Subcutaneous adipose tissue (tissue), 4 donors: ENCODE results near the gene MEIS2. TPM values are rescaled to one million over a fixed set of nuclear protein-coding genes. Genes with fewer than 3 reads are reported as not detected.

ENCODE experiments used
- total RNA-seq, 4 donors: library from RNA; depleted of rRNA; stranded (reverse); fragments of >200 nt; gene quantifications; one replicate each; pipeline ENCODE4 v1.1.0, GENCODE V29; 2016
- TF ChIP-seq, protein P1 (sequence below): fragments of 450-650 bp; IDR thresholded peaks from one replicate; pipeline ENCODE4 v1.5.1; 2016; ENCODE audit warnings: low read depth, mild to moderate bottlenecking, control low read depth, antibody characterized with exemption, moderate library complexity

The MEIS2 gene
- total RNA-seq, 4 donors from 2014 or later: 10.3 to 21.7 (median 14.9) TPM

DNA sequence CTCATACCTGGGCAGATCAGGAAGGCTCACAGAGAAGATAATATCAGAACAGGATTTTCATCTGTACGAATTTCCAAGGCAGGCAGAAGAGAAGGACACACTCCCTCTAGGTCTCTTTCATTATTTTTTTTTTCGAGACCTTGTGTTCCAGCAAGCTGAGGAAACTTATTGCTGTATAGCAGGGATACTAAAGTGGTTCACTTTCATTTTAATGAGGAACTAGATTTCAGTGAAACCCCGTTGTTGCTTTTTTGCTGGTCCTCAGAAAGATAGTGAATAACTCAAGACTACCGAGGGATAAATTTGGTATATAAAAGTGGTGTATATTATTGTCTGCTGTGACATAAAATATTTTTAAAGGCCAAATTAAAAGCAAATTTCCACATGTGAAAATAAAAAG is 24.6 kb downstream of the MEIS2 start:
- TF ChIP-seq, protein P1, sequence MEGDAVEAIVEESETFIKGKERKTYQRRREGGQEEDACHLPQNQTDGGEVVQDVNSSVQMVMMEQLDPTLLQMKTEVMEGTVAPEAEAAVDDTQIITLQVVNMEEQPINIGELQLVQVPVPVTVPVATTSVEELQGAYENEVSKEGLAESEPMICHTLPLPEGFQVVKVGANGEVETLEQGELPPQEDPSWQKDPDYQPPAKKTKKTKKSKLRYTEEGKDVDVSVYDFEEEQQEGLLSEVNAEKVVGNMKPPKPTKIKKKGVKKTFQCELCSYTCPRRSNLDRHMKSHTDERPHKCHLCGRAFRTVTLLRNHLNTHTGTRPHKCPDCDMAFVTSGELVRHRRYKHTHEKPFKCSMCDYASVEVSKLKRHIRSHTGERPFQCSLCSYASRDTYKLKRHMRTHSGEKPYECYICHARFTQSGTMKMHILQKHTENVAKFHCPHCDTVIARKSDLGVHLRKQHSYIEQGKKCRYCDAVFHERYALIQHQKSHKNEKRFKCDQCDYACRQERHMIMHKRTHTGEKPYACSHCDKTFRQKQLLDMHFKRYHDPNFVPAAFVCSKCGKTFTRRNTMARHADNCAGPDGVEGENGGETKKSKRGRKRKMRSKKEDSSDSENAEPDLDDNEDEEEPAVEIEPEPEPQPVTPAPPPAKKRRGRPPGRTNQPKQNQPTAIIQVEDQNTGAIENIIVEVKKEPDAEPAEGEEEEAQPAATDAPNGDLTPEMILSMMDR: no peak

DNA sequence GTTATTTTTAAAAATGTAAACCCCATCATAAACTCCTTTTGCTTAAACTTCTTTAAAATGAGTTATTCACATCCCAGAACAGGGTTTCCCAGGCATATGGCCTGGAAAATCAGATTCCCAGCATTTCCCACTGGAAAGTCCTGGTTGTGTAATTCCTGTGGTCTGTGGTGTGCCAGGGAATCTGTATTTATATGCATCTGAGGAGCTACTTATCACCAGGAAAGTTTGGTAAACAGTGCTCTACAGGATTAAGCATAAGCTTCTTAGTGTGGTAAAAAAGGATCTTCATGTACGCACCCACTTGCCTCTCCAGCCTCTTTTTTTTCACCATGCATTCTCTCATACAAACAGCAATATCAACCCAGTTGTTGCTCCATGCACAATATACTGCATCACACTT is 28.2 kb downstream of the MEIS2 start:
- TF ChIP-seq, protein P1: no peak

DNA sequence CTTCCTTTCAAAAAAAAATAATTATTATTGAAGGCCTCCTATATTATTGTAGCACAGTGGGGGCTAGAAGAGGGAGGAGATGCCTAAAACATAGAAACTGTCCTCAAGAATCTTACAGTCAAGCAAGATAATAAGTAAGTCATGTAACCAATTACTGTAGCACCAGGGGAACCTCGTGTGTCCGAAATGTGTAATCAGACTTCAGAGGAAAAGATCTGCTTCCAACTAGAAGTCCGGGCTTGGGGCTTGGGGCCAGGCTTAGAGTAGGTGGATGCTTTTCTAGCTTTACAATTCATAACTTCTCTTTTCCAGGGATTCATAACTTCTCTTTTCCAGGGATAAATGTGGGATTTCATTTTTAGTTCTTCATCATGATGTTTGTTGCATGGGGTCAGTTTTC is 29.2 kb downstream of the MEIS2 start:
- TF ChIP-seq, protein P1: no peak

DNA sequence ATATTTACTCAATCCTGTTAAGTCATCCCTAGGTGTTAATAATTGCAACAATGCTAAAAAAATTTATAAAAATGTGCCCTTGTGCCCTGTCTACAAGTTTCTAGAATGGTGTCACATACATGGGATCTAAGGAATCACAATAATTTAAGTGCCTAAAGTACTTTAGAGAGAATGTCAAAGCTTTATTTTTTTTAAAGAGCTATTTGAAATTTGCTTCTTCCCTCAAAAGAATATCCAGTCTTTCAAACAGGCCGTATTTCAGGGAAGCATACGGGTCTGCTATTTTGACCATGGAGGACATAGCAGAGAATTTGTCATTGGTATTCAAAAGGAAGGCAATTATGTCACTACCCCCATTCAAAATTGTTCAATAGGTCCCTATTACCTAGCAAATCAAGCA is 29.7 kb downstream of the MEIS2 start:
- TF ChIP-seq, protein P1: no peak

DNA sequence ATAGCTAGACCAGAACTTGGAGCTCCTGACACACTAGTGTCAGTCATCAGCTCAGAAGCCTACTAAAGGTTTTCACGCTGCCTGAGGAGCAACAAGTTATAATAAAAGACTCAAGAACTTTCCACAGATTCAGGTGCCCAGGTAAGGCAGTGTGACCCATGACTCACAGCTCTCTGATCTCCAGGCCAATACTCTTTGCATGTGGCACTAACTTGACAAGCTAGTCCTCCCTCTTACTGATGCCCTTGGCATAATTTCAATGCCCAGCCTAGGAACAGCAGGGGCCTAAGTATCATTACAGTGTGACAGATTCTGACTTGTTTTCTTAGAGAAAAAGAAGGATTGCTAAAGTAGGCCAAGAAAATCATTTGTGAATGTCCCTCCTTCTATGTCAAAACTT is 38.4 kb downstream of the MEIS2 start:
- TF ChIP-seq, protein P1: no peak

DNA sequence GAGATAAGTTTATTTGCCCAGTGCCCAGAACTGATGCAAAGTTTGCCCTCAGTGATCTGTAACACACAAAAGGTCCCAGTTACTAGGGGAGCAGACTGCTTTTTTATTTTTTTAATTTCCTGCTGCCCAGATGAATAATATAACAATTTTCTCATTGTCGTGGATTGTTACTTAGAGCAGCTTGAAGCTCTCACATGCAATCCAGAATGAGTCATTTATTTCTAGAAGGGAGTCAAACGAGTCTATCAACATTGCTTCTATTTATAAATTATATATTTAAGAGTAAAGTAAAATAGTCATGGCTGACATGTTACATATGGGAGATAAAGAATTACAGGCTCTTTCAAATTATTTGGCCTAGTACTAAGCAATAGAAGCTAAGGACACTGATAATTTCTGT is 41.3 kb downstream of the MEIS2 start:
- TF ChIP-seq, protein P1: no peak

DNA sequence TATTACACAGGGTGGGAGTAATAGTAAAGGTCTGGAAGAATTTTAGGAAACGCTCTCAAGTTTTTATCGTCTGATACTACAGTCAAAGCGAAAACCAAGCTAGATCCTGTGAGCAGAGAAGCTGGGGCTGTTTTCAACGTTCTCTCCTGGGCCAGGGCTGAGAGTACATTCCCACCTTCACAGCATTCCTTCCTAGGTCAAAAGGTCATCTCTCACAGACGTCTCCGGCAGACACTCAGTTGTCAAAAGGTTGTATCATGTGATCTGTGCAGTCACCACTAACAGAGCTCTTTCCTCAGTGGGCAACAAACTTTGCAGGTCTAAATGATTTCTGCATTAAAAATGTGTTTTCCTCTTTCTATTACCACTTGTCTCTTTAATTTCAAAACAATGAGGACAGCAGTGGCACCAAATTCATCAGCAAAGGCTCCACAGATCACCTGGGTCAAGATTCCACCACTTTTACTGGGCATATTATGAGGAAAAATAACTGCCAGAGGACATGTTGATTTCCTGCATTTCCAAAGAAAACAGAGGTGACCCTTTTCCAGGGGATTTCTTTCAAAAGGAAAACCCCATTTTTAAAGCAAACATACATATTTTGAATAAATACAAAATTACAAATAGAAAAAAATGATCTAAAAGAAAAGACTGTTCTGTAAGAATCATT is 41.9 kb downstream of the MEIS2 start:
- TF ChIP-seq, protein P1: no peak
